H1 (cell line): ENCODE measurements around the gene UBB.

Source experiments
- CBX8 ChIP-seq: fragments of 300-800, 300-1000 bp; sonication (generic); IDR thresholded peaks from 2 replicates; pipeline ENCODE4 v1.7.1; 2016; ENCODE audit warnings: low read depth, low read length, borderline replicate concordance
- CEBPB ChIP-seq: IDR thresholded peaks from 2 replicates; pipeline ENCODE4 v1.6.1; 2012; ENCODE audit warnings: low read depth, low read length
- CTCF ChIP-seq, 3 experiments: IDR thresholded peaks; 1 replicate in 2 of 3; 2 replicates in 1 of 3; pipeline versions ENCODE4 v1.5.1 to v1.6.1; 2011; ENCODE audit warnings: low read length in 3 of 3, mild to moderate bottlenecking in 3 of 3, inconsistent platforms in 2 of 3, low read depth in 1 of 3, moderate library complexity in 1 of 3; ENCODE audit not compliant: insufficient read depth in 1 of 3; ENCODE audit errors: control extremely low read depth in 1 of 3
- EZH2 ChIP-seq: fragments of 200-600 bp; sonication (generic); IDR thresholded peaks from 2 replicates; pipeline ENCODE4 v1.7.1; 2012; ENCODE audit warnings: low read depth, mild to moderate bottlenecking, moderate library complexity, low read length, inconsistent platforms; ENCODE audit not compliant: severe bottlenecking
- RAD21 ChIP-seq, 2 experiments: IDR thresholded peaks in 1 of 2; conservative IDR thresholded peaks in 1 of 2; 2 replicates each; pipeline ENCODE4 v1.6.1; 2011; ENCODE audit warnings: low read depth in 2 of 2, low read length in 2 of 2, improper control_type of control experiment in 1 of 2, inconsistent platforms in 1 of 2, mild to moderate bottlenecking in 1 of 2, moderate library complexity in 1 of 2
- TBP ChIP-seq: IDR thresholded peaks from 2 replicates; pipeline ENCODE4 v1.6.1; 2011; ENCODE audit warnings: low read depth, low read length, improper control_type of control experiment
- TCF12 ChIP-seq: IDR thresholded peaks from 2 replicates; pipeline ENCODE4 v1.6.1; 2011; ENCODE audit warnings: low read depth, mild to moderate bottlenecking, low read length
- TEAD4 ChIP-seq: IDR thresholded peaks from 2 replicates; pipeline ENCODE4 v1.6.1; 2012; ENCODE audit warnings: low read depth, low read length, inconsistent platforms, mixed read lengths
- TF ChIP-seq, protein P1 (sequence below): IDR thresholded peaks from 2 replicates; pipeline ENCODE4 v1.6.1; 2011; ENCODE audit warnings: low read depth, mild to moderate bottlenecking, low read length; ENCODE audit not compliant: insufficient read depth

DNA sequence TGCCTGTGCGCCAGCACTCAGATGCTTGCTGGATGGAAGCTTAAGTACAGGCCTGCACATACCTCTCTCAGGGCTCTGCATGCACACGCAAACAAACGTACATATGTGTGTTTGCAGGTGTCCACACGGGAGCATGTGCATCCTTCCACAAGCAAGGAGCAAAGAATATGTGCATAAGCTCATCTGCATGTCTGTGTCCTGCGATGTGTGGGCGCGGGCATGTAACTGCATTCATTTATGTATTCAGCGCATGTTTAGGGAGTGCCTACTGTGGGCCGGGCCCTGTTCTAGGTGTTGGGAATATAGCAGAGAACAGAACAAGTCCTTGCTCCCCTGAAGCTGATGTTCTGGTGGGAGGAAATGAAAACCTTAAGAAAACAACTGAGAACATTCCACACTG lies 48.2 kb downstream of the UBB start:
- TF ChIP-seq CBX8 (no peak), TEAD4 (no peak), EZH2 (no peak), CTCF (IDR thresholded peaks at IDR 0.05; ENCODE audit: control extremely low read depth in 1 of 3, insufficient read depth in 1 of 3, low read depth in 1 of 3, low read length in 3 of 3) (no peak), RAD21 (IDR thresholded peaks at IDR 0.05 in 1 of 2, conservative IDR thresholded peaks at IDR 0.05 in 1 of 2; ENCODE audit: low read depth in 2 of 2, low read length in 2 of 2) (no peak), TBP (no peak), TCF12 (no peak), CEBPB (no peak)
- TF ChIP-seq, protein P1, sequence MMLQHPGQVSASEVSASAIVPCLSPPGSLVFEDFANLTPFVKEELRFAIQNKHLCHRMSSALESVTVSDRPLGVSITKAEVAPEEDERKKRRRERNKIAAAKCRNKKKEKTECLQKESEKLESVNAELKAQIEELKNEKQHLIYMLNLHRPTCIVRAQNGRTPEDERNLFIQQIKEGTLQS, result no peak
